GM15510 (cell line): ENCODE data around the gene LASP1.

Source experiments
- POLR2A ChIP-seq: IDR thresholded peaks from 3 replicates; pipeline ENCODE4 v1.6.1; 2011; ENCODE audit warnings: borderline replicate concordance; ENCODE audit not compliant: insufficient read length; ENCODE audit errors: extremely low read depth

Gene LASP1

GRCh38 chr17:38907930-38908675 is 38.2 kb downstream of the LASP1 start:
- TF ChIP-seq POLR2A, result no peak

GRCh38 chr17:38908676-38909181 is 38.9 kb downstream of the LASP1 start:
- no peak for TF ChIP-seq POLR2A

- no peak for TF ChIP-seq POLR2A
Observed at GRCh38 chr17:38910325-38910724, 40.5 kb downstream of the LASP1 start.

- no peak for TF ChIP-seq POLR2A
Observed at GRCh38 chr17:38911081-38911730, 41.3 kb downstream of the LASP1 start.

- TF ChIP-seq POLR2A, result no peak
Observed at GRCh38 chr17:38912221-38912813, 42.5 kb downstream of the LASP1 start.

- TF ChIP-seq POLR2A, result no peak
Observed at GRCh38 chr17:38914741-38915638, 45.1 kb downstream of the LASP1 start.

- no peak for TF ChIP-seq POLR2A
Observed at GRCh38 chr17:38915639-38915995, 45.8 kb downstream of the LASP1 start.

- no peak for TF ChIP-seq POLR2A
Observed at GRCh38 chr17:38916771-38917170, 46.9 kb downstream of the LASP1 start.

- no peak for TF ChIP-seq POLR2A
Observed at GRCh38 chr17:38917259-38917658, 47.4 kb downstream of the LASP1 start.

- no peak for TF ChIP-seq POLR2A
Observed at GRCh38 chr17:38918129-38918913, 48.5 kb downstream of the LASP1 start.

GRCh38 chr17:38918916-38919315 is 49.1 kb downstream of the LASP1 start:
- TF ChIP-seq POLR2A, result no peak

GRCh38 chr17:38919316-38920078 is 49.6 kb downstream of the LASP1 start:
- no peak for TF ChIP-seq POLR2A
